ENCODE data around the gene APOC3. TPM values are rescaled to one million over a fixed set of nuclear protein-coding genes. Genes with fewer than 3 reads are reported as not detected.
A peak's percentile ranks its signal among the peaks of the same experiment; 100 is the strongest.

The APOC3 gene
- total RNA-seq, 2 donors from 2014 or later, result not detected

- no peak for DNase-seq (ENCODE audit: low spot score)
- Histone ChIP-seq H3K36me3 (peaks cover 4 to 8% of the 10 kb centered on the region in 2 donors), H3K27ac (no peak overlapping the region), H3K4me1 (replicated peaks) (peaks cover 7% of the 10 kb centered on the region), H3K9me3 (no peaks in the 10 kb centered on the region), H3K4me3 (no peak overlapping the region), H3K27me3 (replicated peaks; ENCODE audit: insufficient read depth) (no peaks in the 10 kb centered on the region)
- intact Hi-C loops (cut with DNase I), result loop anchor here (10.0 kb wide), 1 partner anchor 76 kb away; the partner anchor contains the start of gene APOA5
- TF ChIP-seq POLR2AphosphoS5 (IDR thresholded peaks at IDR 0.05) (no peak), CTCF (IDR thresholded peaks at IDR 0.05) (no peak), POLR2A (IDR thresholded peaks at IDR 0.05) (no peak)
- WGBS, result 70% methylated on average over 3 of the region's 3 CpGs
Measured at GRCh38 chr11:116871248-116871647, 41.5 kb downstream of the APOC3 start.

GRCh38 chr11:116873381-116873780, 43.7 kb downstream of the APOC3 start:
- no peak for TF ChIP-seq POLR2AphosphoS5 (IDR thresholded peaks at IDR 0.05)
- TF ChIP-seq POLR2A (IDR thresholded peaks at IDR 0.05), result no peak
- no peak for TF ChIP-seq CTCF (IDR thresholded peaks at IDR 0.05)
- intact Hi-C loops (cut with DNase I), result loop anchor here (10.0 kb wide), 1 partner anchor 79 kb away; the partner anchor contains the start of gene APOA5
- H3K4me3 ChIP-seq, result no peak overlapping the region
- peaks cover 0 to 8% of the 10 kb centered on the region in 2 donors for H3K36me3 ChIP-seq
- DNase-seq (ENCODE audit: low spot score), result no peak
- 92% methylated on average over 11 of the region's 11 CpGs for WGBS
- peaks cover 7% of the 10 kb centered on the region for H3K4me1 ChIP-seq (replicated peaks)
- H3K27me3 ChIP-seq (replicated peaks; ENCODE audit: insufficient read depth), result no peaks in the 10 kb centered on the region
- no peaks in the 10 kb centered on the region for H3K9me3 ChIP-seq
- H3K27ac ChIP-seq, result no peak overlapping the region

GRCh38 chr11:116874251-116874650, 44.5 kb downstream of the APOC3 start:
- intact Hi-C loops (cut with DNase I), result loop anchor here (10.0 kb wide), 1 partner anchor 79 kb away; the partner anchor contains the start of gene APOA5
- DNase-seq (ENCODE audit: low spot score), result no peak
- H3K36me3 ChIP-seq, result peaks cover 0 to 8% of the 10 kb centered on the region in 2 donors
- no peak overlapping the region for H3K4me3 ChIP-seq
- H3K27ac ChIP-seq, result no peak overlapping the region
- no peaks in the 10 kb centered on the region for H3K27me3 ChIP-seq (replicated peaks; ENCODE audit: insufficient read depth)
- H3K4me1 ChIP-seq (replicated peaks), result peaks cover 7% of the 10 kb centered on the region
- TF ChIP-seq POLR2A (IDR thresholded peaks at IDR 0.05), result no peak
- TF ChIP-seq POLR2AphosphoS5 (IDR thresholded peaks at IDR 0.05), result peak; percentile 14
- no peak for TF ChIP-seq CTCF (IDR thresholded peaks at IDR 0.05)
- WGBS, result 39% methylated on average over 2 of the region's 2 CpGs
- H3K9me3 ChIP-seq, result no peaks in the 10 kb centered on the region

- Histone ChIP-seq H3K36me3 (peaks cover 0 to 8% of the 10 kb centered on the region in 2 donors), H3K27ac (no peak overlapping the region), H3K9me3 (no peaks in the 10 kb centered on the region), H3K4me3 (no peak overlapping the region), H3K27me3 (replicated peaks; ENCODE audit: insufficient read depth) (no peaks in the 10 kb centered on the region), H3K4me1 (replicated peaks) (peaks cover 3% of the 10 kb centered on the region)
- TF ChIP-seq POLR2A (IDR thresholded peaks at IDR 0.05) (no peak), POLR2AphosphoS5 (IDR thresholded peaks at IDR 0.05) (no peak), CTCF (IDR thresholded peaks at IDR 0.05) (no peak)
- no peak for DNase-seq (ENCODE audit: low spot score)
- intact Hi-C loops (cut with DNase I), result loop anchor here (10.0 kb wide), 1 partner anchor 80 kb away; the partner anchor contains the start of gene APOA5
- WGBS, result 90% methylated on average over 7 of the region's 7 CpGs
Measured at GRCh38 chr11:116875194-116875593, 45.5 kb downstream of the APOC3 start.

GRCh38 chr11:116876656-116877055, 46.9 kb downstream of the APOC3 start:
- Histone ChIP-seq H3K9me3 (no peaks in the 10 kb centered on the region), H3K36me3 (peaks cover 0 to 8% of the 10 kb centered on the region in 2 donors), H3K27me3 (replicated peaks; ENCODE audit: insufficient read depth) (no peaks in the 10 kb centered on the region), H3K27ac (no peak overlapping the region), H3K4me3 (no peak overlapping the region), H3K4me1 (replicated peaks) (no peaks in the 10 kb centered on the region)
- 75% methylated on average over 8 of the region's 8 CpGs for WGBS
- intact Hi-C loops (cut with DNase I), result loop anchor here (10.0 kb wide), 1 partner anchor 82 kb away; the partner anchor contains the start of gene APOA5
- DNase-seq (ENCODE audit: low spot score), result no peak
- no peak for TF ChIP-seq POLR2A (IDR thresholded peaks at IDR 0.05)
- TF ChIP-seq CTCF (IDR thresholded peaks at IDR 0.05), result no peak
- TF ChIP-seq POLR2AphosphoS5 (IDR thresholded peaks at IDR 0.05), result no peak

Measured in prostate gland (tissue), 2 donors.